Neural cell (in vitro differentiated cells): ENCODE data around the gene TSPYL6. TPM values are rescaled to one million over a fixed set of nuclear protein-coding genes. Genes with fewer than 3 reads are reported as not detected.

Experiments used
- H2AFZ ChIP-seq: fragments of 200-600, 300-800 bp; sonication (generic), shearing (Covaris generic); 2 replicates; pipeline ENCODE4 v1.6.0; 2014; ENCODE audit warnings: low read depth, mild to moderate bottlenecking, antibody characterized with exemption, low read length, moderate library complexity
- H3F3A ChIP-seq: fragments of 200-600 bp; shearing (Covaris generic); 2 replicates; pipeline ENCODE4 v1.6.1; 2016; ENCODE audit warnings: mild to moderate bottlenecking, moderate library complexity, mixed read lengths, antibody characterized with exemption, low read length; ENCODE audit not compliant: insufficient read depth, poor library complexity, severe bottlenecking
- H3K27ac ChIP-seq: fragments of 200-600, 300-800 bp; sonication (generic), shearing (Covaris generic); 2 replicates; pipeline ENCODE4 v1.5.1; 2014; ENCODE audit warnings: mild to moderate bottlenecking, low read length, moderate library complexity
- H3K27me3 ChIP-seq: fragments of 300-800, 200-600 bp; sonication (generic), shearing (Covaris generic); 2 replicates; pipeline ENCODE4 v1.6.0; 2014; ENCODE audit warnings: mild to moderate bottlenecking, low read depth, low read length, moderate library complexity; ENCODE audit not compliant: insufficient read depth
- H3K36me3 ChIP-seq: fragments of 300-800, 200-600 bp; sonication (generic), shearing (Covaris generic); 2 replicates; pipeline ENCODE4 v1.5.1; 2014; ENCODE audit warnings: mild to moderate bottlenecking, antibody characterized with exemption, low read length, moderate library complexity; ENCODE audit not compliant: insufficient read depth
- H3K4me2 ChIP-seq: fragments of 300-800, 200-600 bp; sonication (generic), shearing (Covaris generic); 2 replicates; pipeline ENCODE4 v1.6.0; 2014; ENCODE audit warnings: mild to moderate bottlenecking, low read length
- H3K4me3 ChIP-seq: fragments of 300-800, 200-600 bp; sonication (generic), shearing (Covaris generic); 2 replicates; pipeline ENCODE4 v1.5.1; 2014; ENCODE audit warnings: mild to moderate bottlenecking, low read length, moderate library complexity
- H3K79me2 ChIP-seq: fragments of 200-600 bp; shearing (Covaris generic); replicated peaks from 2 replicates; pipeline ENCODE4 v1.6.0; 2014; ENCODE audit warnings: mild to moderate bottlenecking, low read length, moderate library complexity; ENCODE audit not compliant: insufficient read depth
- H3K9ac ChIP-seq: fragments of 300-800, 200-600 bp; sonication (generic), shearing (Covaris generic); 2 replicates; pipeline ENCODE4 v1.6.1; 2016; ENCODE audit warnings: mild to moderate bottlenecking, low read length, mixed read lengths
- H3K9me2 ChIP-seq: fragments of 200-600 bp; shearing (Covaris generic); 2 replicates; pipeline ENCODE4 v1.6.1; 2016; ENCODE audit warnings: mild to moderate bottlenecking, low read length, mixed read lengths; ENCODE audit not compliant: insufficient read depth
- H3K9me3 ChIP-seq: fragments of 200-600, 300-800 bp; sonication (generic), shearing (Covaris generic); 2 replicates; pipeline ENCODE4 v1.6.1; 2016; ENCODE audit warnings: mild to moderate bottlenecking, mixed run types, low read length, moderate library complexity, mixed read lengths
- H4K20me1 ChIP-seq: fragments of 200-600 bp; shearing (Covaris generic); 2 replicates; pipeline ENCODE4 v1.6.1; 2016; ENCODE audit warnings: mild to moderate bottlenecking, mixed run types; ENCODE audit not compliant: insufficient read depth
- CTCF ChIP-seq: fragments of 450-650 bp; IDR thresholded peaks from 2 replicates; pipeline ENCODE4 v1.5.1; 2014; ENCODE audit warnings: antibody characterized with exemption, mild to moderate bottlenecking, moderate library complexity; ENCODE audit not compliant: poor library complexity, severe bottlenecking
- EP300 ChIP-seq: fragments of 450-650 bp; conservative IDR thresholded peaks from 2 replicates; pipeline ENCODE4 v1.6.1; 2014; ENCODE audit warnings: antibody characterized with exemption, mild to moderate bottlenecking, moderate library complexity; ENCODE audit not compliant: poor library complexity, severe bottlenecking
- EZH2 ChIP-seq: fragments of 200-600, 300-800 bp; shearing (Covaris generic), sonication (generic); IDR thresholded peaks from 2 replicates; pipeline ENCODE4 v1.6.1; 2014; ENCODE audit warnings: antibody characterized with exemption, low read length, borderline replicate concordance, mild to moderate bottlenecking; ENCODE audit not compliant: insufficient read depth, poor library complexity, severe bottlenecking
- MXI1 ChIP-seq: fragments of 450-650 bp; conservative IDR thresholded peaks from 2 replicates; pipeline ENCODE4 v1.6.1; 2014; ENCODE audit warnings: antibody characterized with exemption, mild to moderate bottlenecking; ENCODE audit not compliant: poor library complexity, severe bottlenecking
- POLR2AphosphoS5 ChIP-seq: IDR thresholded peaks from 2 replicates; pipeline ENCODE4 v1.6.1; 2012
- RAD21 ChIP-seq: fragments of 450-650 bp; conservative IDR thresholded peaks from 2 replicates; pipeline ENCODE4 v1.6.1; 2014; ENCODE audit warnings: antibody characterized with exemption, mild to moderate bottlenecking, moderate library complexity
- SMC3 ChIP-seq: fragments of 450-650 bp; conservative IDR thresholded peaks from 2 replicates; pipeline ENCODE4 v1.6.1; 2014; ENCODE audit warnings: antibody characterized with exemption, mild to moderate bottlenecking, moderate library complexity; ENCODE audit not compliant: poor library complexity
- TAF1 ChIP-seq: IDR thresholded peaks from 2 replicates; pipeline ENCODE4 v1.6.1; 2012; ENCODE audit warnings: low read depth
- polyA plus RNA-seq: library from polyadenylated mRNA; depleted of rRNA; stranded (reverse); fragments of >200 nt; gene quantifications from 2 replicates; pipeline ENCODE4 v1.2.3, GENCODE V29; 2014
- TF ChIP-seq, protein P1 (sequence below): IDR thresholded peaks from 2 replicates; pipeline ENCODE4 v1.6.1; 2012; ENCODE audit warnings: borderline replicate concordance

The TSPYL6 gene
- polyA plus RNA-seq, 1 donor from 2014 or later = not detected

DNA sequence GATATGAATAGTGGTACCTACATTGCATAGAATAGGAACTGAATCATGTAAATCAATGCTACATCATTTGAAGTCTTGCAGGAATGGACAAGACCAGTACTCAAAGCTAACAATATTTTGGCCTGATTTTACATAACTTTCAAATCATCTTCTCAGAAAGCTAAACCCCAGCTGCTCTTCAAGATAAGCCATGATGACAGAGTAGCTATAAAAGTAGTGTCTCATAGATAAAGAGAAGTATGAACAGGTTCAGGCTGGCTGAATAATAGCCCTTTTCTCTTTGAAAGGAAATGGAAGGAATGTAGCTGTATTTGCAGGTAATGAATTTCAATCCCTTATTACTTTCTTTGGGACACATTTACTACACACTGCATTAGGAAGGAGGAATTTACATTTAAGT, 28.2 kb downstream of the TSPYL6 start:
- H3F3A ChIP-seq = no peaks in the 10 kb centered on the region
- no peaks in the 10 kb centered on the region for H3K9me3 ChIP-seq
- H3K9me2 ChIP-seq = no peaks in the 10 kb centered on the region
- no peak overlapping the region for H3K9ac ChIP-seq
- no peak overlapping the region for H3K27ac ChIP-seq
- H3K27me3 ChIP-seq = no peaks in the 10 kb centered on the region
- no peak overlapping the region for H3K4me3 ChIP-seq
- no peaks in the 10 kb centered on the region for H3K79me2 ChIP-seq
- no peaks in the 10 kb centered on the region for H4K20me1 ChIP-seq
- no peaks in the 10 kb centered on the region for H3K36me3 ChIP-seq
- no peak for TF ChIP-seq POLR2AphosphoS5
- TF ChIP-seq EZH2 = no peak
- TF ChIP-seq, protein P1, sequence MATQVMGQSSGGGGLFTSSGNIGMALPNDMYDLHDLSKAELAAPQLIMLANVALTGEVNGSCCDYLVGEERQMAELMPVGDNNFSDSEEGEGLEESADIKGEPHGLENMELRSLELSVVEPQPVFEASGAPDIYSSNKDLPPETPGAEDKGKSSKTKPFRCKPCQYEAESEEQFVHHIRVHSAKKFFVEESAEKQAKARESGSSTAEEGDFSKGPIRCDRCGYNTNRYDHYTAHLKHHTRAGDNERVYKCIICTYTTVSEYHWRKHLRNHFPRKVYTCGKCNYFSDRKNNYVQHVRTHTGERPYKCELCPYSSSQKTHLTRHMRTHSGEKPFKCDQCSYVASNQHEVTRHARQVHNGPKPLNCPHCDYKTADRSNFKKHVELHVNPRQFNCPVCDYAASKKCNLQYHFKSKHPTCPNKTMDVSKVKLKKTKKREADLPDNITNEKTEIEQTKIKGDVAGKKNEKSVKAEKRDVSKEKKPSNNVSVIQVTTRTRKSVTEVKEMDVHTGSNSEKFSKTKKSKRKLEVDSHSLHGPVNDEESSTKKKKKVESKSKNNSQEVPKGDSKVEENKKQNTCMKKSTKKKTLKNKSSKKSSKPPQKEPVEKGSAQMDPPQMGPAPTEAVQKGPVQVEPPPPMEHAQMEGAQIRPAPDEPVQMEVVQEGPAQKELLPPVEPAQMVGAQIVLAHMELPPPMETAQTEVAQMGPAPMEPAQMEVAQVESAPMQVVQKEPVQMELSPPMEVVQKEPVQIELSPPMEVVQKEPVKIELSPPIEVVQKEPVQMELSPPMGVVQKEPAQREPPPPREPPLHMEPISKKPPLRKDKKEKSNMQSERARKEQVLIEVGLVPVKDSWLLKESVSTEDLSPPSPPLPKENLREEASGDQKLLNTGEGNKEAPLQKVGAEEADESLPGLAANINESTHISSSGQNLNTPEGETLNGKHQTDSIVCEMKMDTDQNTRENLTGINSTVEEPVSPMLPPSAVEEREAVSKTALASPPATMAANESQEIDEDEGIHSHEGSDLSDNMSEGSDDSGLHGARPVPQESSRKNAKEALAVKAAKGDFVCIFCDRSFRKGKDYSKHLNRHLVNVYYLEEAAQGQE = no peak
- no peak for TF ChIP-seq MXI1
- no peak for TF ChIP-seq CTCF
- H3K4me2 ChIP-seq = no peak overlapping the region
- no peak overlapping the region for H2AFZ ChIP-seq

DNA sequence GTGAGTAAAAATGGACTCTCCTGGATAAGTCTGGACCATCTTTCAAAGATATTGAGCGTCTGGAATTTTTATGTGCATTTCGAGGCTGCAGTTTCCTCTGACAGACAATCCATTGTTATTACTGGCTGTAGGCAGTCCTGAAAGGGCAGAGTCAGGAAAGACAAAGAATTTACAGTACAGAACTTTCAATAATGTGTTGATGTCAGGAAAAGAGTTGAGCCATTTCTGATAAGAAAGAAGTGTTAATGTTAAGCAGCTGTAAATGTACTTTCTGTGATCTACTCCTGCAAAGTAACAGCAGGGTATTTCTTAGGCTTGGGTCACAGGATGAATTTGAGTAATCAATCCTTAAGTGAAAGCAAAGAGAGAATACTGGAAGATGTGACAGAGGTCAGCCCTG, 29.8 kb downstream of the TSPYL6 start:
- Histone ChIP-seq H3K27me3 (no peaks in the 10 kb centered on the region), H3K79me2 (no peaks in the 10 kb centered on the region), H3F3A (no peaks in the 10 kb centered on the region), H2AFZ (no peak overlapping the region), H4K20me1 (no peaks in the 10 kb centered on the region), H3K9me2 (no peaks in the 10 kb centered on the region), H3K4me3 (no peak overlapping the region), H3K9ac (no peak overlapping the region), H3K36me3 (no peaks in the 10 kb centered on the region), H3K4me2 (no peak overlapping the region), H3K9me3 (no peaks in the 10 kb centered on the region), H3K27ac (no peak overlapping the region)
- TF ChIP-seq, protein P1 = no peak
- TF ChIP-seq EP300 = no peak
- TF ChIP-seq POLR2AphosphoS5 = no peak
- no peak for TF ChIP-seq TAF1
- no peak for TF ChIP-seq RAD21
- TF ChIP-seq CTCF = no peak
- TF ChIP-seq EZH2 = no peak
- TF ChIP-seq SMC3 = no peak
- no peak for TF ChIP-seq MXI1
